Measurements from ENCODE around the gene DNAH6. TPM values are rescaled to one million over a fixed set of nuclear protein-coding genes. Genes with fewer than 3 reads are reported as not detected.

DNAH6 gene
- total RNA-seq, 1 donor from 2014 or later, result 5.5 TPM

DNA sequence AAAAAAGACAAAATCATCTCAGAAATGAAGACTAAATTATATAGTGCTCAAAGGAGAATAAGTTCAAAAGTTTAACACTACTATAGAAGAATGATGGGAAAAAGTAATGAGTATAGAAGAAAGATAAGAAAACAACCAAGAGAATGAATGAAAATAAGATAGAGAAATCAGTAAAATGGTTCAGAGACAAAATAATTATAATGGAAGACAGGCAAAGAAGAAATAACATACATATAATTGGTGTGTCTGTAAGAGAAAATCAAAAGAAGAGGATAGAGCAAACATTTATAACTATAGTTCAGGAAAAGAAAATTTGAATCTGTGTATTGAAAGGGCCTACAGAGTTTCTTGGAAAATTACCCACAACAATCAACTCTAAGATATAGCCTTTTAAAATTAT lies 43.5 kb downstream of the DNAH6 start:
- H3K4me3 Mint-ChIP-seq (ENCODE audit: low read depth), result no peak overlapping the region
- no peak for TF ChIP-seq CTCF (IDR thresholded peaks at IDR 0.05; ENCODE audit: unreplicated experiment)
- H3K9me3 Mint-ChIP-seq (ENCODE audit: low read depth), result peaks cover 23% of the 10 kb centered on the region
- peaks cover 11% of the 10 kb centered on the region for H3K36me3 Mint-ChIP-seq (ENCODE audit: insufficient read depth)
- no peaks in the 10 kb centered on the region for H3K27me3 Mint-ChIP-seq
- no peaks in the 10 kb centered on the region for H3K4me1 Mint-ChIP-seq (ENCODE audit: low read depth)
- H3K27ac Mint-ChIP-seq, result no peak overlapping the region
- no peak for DNase-seq (ENCODE audit: low spot score, unreplicated experiment)

- Mint-ChIP-seq H3K27ac (no peak overlapping the region), H3K4me1 (ENCODE audit: low read depth) (peaks cover 4% of the 10 kb centered on the region), H3K27me3 (no peaks in the 10 kb centered on the region), H3K4me3 (ENCODE audit: low read depth) (no peak overlapping the region), H3K36me3 (ENCODE audit: insufficient read depth) (peaks cover 3% of the 10 kb centered on the region), H3K9me3 (ENCODE audit: low read depth) (no peaks in the 10 kb centered on the region)
- no peak for DNase-seq (ENCODE audit: low spot score, unreplicated experiment)
- no peak for TF ChIP-seq CTCF (IDR thresholded peaks at IDR 0.05; ENCODE audit: unreplicated experiment)
Measured at GRCh38 chr2:84579661-84580060, 63.4 kb downstream of the DNAH6 start.

- no peak for TF ChIP-seq CTCF (IDR thresholded peaks at IDR 0.05; ENCODE audit: unreplicated experiment)
Measured at GRCh38 chr2:84603911-84604310, 87.6 kb downstream of the DNAH6 start.

DNA sequence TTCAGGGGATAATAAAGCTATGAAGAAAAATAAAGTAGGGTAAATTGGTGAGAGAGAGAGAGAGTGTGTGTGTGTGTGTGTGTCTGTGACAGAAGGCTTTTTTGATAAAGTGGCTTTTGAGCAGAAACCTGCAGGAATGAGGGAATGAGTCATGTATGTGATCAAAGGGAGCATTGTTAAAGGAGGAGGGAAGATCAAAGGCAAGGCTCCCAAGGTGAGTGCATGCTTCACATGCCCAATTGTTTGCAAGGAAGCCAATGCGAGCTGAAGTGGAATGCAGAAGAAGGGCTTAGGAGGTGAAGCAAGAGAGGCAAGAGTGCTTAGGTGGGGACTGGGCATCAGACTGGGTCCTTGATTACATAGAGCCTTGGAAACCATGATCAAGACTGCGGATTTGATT lies 96.8 kb downstream of the DNAH6 start:
- no peak for TF ChIP-seq CTCF (IDR thresholded peaks at IDR 0.05; ENCODE audit: unreplicated experiment)
- peaks cover 26% of the 10 kb centered on the region for H3K36me3 Mint-ChIP-seq (ENCODE audit: insufficient read depth)
- DNase-seq (ENCODE audit: low spot score, unreplicated experiment), result no peak
- peaks cover 19% of the 10 kb centered on the region for H3K9me3 Mint-ChIP-seq (ENCODE audit: low read depth)
- H3K27me3 Mint-ChIP-seq, result no peaks in the 10 kb centered on the region
- no peak overlapping the region for H3K27ac Mint-ChIP-seq
- no peak overlapping the region for H3K4me3 Mint-ChIP-seq (ENCODE audit: low read depth)
- H3K4me1 Mint-ChIP-seq (ENCODE audit: low read depth), result peaks cover 3% of the 10 kb centered on the region

More at GRCh38 chr2:84603911-84604310, 87.6 kb downstream of the DNAH6 start:
- Mint-ChIP-seq H3K9me3 (ENCODE audit: low read depth) (peaks cover 14% of the 10 kb centered on the region), H3K27me3 (no peaks in the 10 kb centered on the region), H3K27ac (no peak overlapping the region), H3K4me1 (ENCODE audit: low read depth) (no peaks in the 10 kb centered on the region), H3K4me3 (ENCODE audit: low read depth) (no peak overlapping the region), H3K36me3 (ENCODE audit: insufficient read depth) (peaks cover 15% of the 10 kb centered on the region)
- DNase-seq (ENCODE audit: low spot score, unreplicated experiment), result no peak

DNA sequence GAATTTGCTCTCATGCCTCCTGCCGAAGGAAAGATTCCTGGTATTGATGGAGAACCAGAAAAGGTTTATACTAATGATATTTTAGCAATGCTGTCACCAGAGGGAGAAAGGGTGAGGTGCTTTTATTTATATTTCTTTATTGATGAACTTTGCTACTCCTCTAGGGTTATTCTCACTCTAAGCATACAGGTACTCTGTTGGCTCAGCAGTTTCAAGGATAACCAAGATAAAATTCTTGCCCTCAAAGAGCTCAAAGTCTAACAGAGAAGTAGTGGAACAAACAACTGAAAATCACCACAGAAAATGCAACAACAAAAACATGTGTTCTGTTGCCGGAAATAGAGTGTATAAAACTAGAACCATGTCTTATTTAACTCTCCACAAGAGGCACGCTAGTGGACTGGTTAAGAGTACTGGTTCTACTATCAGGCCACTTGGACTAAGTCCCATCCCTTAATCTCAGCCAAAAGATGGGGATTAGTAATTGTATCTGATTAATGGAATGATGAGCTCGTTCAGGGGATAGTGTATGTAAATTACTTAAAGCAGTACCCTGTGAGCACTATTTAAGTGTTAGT lies 103.6 kb downstream of the DNAH6 start:
- H3K9me3 Mint-ChIP-seq (ENCODE audit: low read depth), result peaks cover 4% of the 10 kb centered on the region
- no peak overlapping the region for H3K27ac Mint-ChIP-seq
- H3K4me1 Mint-ChIP-seq (ENCODE audit: low read depth), result no peaks in the 10 kb centered on the region
- TF ChIP-seq CTCF (IDR thresholded peaks at IDR 0.05; ENCODE audit: unreplicated experiment), result no peak
- H3K27me3 Mint-ChIP-seq, result no peaks in the 10 kb centered on the region
- no peak overlapping the region for H3K4me3 Mint-ChIP-seq (ENCODE audit: low read depth)
- no peak for DNase-seq (ENCODE audit: low spot score, unreplicated experiment)
- H3K36me3 Mint-ChIP-seq (ENCODE audit: insufficient read depth), result peaks cover 2% of the 10 kb centered on the region
